DLD1 (cell line): Measurements from ENCODE around the gene EGLN2.
"Not testable (repeated sequence)": the region's sequence is repeated elsewhere in the genome, so short reads cannot be mapped to it uniquely, and the experiment has no call there.

Experiments
- in situ Hi-C: cut with HindIII; loops from 2 replicates; pipeline ENCODE4 v1.10.0; 2017; ENCODE audit warnings: low sequenced_read_pairs

EGLN2 gene

DNA sequence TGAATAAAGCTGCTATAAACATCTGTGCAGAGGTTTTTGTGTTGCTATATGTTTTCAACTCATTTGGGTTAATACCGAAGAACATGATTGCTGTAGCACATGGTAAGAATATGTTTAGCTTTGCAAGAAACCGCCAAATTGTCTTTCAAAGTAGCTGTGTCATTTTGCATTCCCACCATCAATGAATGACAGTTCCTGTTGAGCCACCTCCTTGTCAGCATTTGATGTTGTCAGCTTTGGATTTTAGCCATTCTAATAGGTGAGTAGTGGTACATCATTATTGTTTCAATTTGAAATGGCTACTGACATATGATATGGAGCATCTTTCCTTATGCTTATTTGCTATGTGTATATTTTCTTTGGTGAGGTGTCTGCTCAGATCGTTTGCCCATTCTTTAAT lies 43.0 kb downstream of the EGLN2 start:
- in situ Hi-C loops, result not testable (repeated sequence)

DNA sequence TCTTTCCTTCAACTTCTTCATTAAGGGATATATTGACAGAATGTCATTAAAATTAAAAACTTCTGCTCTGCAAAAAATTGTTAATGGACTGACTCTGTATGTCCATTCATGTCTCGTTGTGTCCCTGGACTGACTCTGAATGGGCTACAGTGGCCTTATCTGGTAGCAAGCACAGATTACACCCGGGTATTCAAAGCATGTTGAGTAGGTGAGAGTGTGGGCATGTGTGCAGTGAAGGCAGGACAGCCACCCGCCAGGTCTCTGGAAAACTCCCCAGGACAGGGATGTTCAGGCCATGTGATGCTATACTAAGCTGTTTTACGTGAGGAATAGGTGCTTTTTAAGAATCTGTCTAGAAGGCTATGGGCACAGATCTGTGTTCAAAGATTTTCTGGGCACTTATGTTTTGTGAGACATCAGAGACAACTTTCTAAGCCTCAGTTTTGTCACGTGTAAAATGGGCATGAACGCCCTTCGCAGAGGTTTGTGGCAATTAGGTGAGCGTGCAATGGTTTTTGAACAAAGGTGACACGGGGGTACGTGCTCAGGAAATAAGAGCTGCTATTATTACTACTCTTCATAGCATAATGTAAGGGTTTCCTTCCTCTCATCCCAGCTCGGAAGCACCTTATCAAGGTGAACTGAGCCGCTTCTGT lies 44.1 kb downstream of the EGLN2 start:
- in situ Hi-C loops, result not testable (repeated sequence)

DNA sequence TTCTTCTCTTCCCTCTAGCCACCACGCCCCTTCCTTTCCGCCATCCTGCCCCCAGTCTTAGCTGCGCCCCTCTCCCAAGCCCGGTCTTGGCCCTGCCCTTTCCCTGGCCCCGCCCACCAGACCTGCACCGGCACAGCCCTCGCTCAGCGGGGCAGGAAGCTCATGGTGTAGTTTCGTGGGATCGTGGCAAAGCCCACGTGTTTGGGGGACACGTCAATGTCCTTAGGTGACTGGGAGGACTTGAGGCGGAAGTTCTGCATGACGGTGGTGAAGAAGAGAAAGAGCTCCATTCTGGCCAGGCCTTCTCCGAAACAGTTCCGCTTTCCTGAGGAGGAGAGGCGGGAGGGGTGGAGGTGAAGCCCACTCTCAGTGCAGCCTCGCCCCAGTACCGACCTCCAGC lies 44.7 kb downstream of the EGLN2 start:
- in situ Hi-C loops, result not testable (repeated sequence)

GRCh38 chr19:40846722-40847121 lies 47.7 kb downstream of the EGLN2 start:
- in situ Hi-C loops, result not testable (repeated sequence)

- in situ Hi-C loops, result not testable (repeated sequence)
Measured at GRCh38 chr19:40850277-40850676, 51.3 kb downstream of the EGLN2 start, which contains the start of gene CYP2A6. TSS of gene CYP2A6 (minus strand) at chr19:40850447. CDS start at chr19:40850426, 21 bp downstream.

DNA sequence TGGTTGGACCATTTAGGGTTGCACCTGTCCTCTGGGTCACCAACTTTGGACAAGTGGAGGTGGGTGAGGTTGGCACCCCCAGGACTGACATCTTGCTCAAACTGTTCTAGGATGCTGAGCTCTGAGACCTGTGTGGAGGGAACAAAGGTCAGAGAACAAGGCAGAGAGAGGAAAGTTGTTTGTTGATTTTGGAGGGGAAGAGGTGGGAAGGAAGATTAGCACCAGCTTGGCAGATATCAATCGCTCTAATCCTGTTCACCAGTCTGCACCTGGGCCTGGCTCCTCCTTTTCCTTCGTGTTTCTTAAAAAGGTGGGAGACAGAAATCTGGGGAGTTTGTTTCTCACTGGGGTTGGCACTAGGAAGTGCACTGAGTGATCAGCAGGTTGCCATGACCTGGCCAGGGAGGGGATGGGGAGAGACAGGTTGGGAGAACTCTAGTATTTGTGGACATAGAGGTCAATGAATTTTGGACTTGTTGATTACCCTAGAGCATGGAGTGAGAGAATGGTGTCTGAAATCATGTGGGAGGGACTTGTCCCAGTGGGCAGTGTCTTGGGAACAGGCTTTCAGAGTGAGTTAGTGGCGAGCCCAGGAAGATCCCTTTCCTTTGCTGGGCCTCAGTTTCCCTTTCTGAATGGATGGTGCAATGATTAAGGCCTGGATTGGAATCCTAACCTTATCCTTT lies 53.6 kb downstream of the EGLN2 start:
- in situ Hi-C loops, result not testable (repeated sequence)
